Nephron progenitor cell (in vitro differentiated cells): ENCODE measurements around the gene MRC1.

Source experiments
- DNase-seq: peaks from one replicate; pipeline ENCODE4 v3.0.0; 2021
- H3K27ac Mint-ChIP-seq: 2 replicates; pipeline ENCODE4 v1.8.0; 2021; ENCODE audit warnings: mild to moderate bottlenecking, moderate library complexity, mixed read lengths
- H3K27me3 Mint-ChIP-seq: 2 replicates; pipeline ENCODE4 v1.8.0; 2021; ENCODE audit warnings: mild to moderate bottlenecking, low read depth, mixed read lengths; ENCODE audit not compliant: poor library complexity
- H3K36me3 Mint-ChIP-seq: 2 replicates; pipeline ENCODE4 v1.8.0; 2021; ENCODE audit warnings: low read depth, mixed read lengths
- H3K4me1 Mint-ChIP-seq: 2 replicates; pipeline ENCODE4 v1.8.0; 2021; ENCODE audit warnings: mixed read lengths
- H3K4me3 Mint-ChIP-seq: 2 replicates; pipeline ENCODE4 v1.8.0; 2021; ENCODE audit warnings: mild to moderate bottlenecking, moderate library complexity, mixed read lengths
- H3K9me3 Mint-ChIP-seq: 2 replicates; pipeline ENCODE4 v1.8.0; 2021; ENCODE audit warnings: mild to moderate bottlenecking, moderate library complexity, mixed read lengths
- TF ChIP-seq, protein P1 (sequence below): fragments of 200-600 bp; sonication (generic); IDR thresholded peaks from 2 replicates; pipeline ENCODE4 v1.5.0; 2021; ENCODE audit warnings: antibody characterized with exemption

Gene MRC1

GRCh38 chr10:17958049-17958448 is 148.9 kb downstream of the MRC1 start:
- DNase-seq: no peak
- no peak overlapping the region for H3K27ac Mint-ChIP-seq
- H3K27me3 Mint-ChIP-seq: peaks cover 6% of the 10 kb centered on the region
- TF ChIP-seq, protein P1, sequence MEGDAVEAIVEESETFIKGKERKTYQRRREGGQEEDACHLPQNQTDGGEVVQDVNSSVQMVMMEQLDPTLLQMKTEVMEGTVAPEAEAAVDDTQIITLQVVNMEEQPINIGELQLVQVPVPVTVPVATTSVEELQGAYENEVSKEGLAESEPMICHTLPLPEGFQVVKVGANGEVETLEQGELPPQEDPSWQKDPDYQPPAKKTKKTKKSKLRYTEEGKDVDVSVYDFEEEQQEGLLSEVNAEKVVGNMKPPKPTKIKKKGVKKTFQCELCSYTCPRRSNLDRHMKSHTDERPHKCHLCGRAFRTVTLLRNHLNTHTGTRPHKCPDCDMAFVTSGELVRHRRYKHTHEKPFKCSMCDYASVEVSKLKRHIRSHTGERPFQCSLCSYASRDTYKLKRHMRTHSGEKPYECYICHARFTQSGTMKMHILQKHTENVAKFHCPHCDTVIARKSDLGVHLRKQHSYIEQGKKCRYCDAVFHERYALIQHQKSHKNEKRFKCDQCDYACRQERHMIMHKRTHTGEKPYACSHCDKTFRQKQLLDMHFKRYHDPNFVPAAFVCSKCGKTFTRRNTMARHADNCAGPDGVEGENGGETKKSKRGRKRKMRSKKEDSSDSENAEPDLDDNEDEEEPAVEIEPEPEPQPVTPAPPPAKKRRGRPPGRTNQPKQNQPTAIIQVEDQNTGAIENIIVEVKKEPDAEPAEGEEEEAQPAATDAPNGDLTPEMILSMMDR: no peak
- peaks cover 14% of the 10 kb centered on the region for H3K9me3 Mint-ChIP-seq
- peaks cover 5% of the 10 kb centered on the region for H3K4me1 Mint-ChIP-seq
- H3K36me3 Mint-ChIP-seq: no peaks in the 10 kb centered on the region
- H3K4me3 Mint-ChIP-seq: no peak overlapping the region

DNA sequence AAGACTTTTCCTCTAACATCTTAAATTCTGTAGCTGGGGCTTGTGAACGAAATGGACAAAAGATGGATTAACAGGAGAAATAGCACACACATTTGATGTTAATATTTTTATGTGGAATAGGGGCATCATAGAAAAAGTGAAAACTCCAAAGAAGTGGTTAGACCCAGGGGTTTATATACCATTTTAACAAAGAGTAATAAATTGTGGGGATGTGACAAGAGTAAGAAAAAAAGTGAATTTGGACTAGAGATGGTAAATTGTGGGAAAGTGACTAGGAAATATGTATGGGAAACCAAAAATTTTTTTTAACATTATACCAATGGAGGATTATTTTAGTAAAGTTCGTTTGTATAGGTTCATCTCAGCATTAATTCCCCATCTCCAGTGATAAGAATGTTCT is 150.7 kb downstream of the MRC1 start:
- Mint-ChIP-seq H3K27me3 (peaks cover 2% of the 10 kb centered on the region), H3K36me3 (no peaks in the 10 kb centered on the region), H3K9me3 (peaks cover 14% of the 10 kb centered on the region), H3K4me1 (no peaks in the 10 kb centered on the region), H3K27ac (no peak overlapping the region), H3K4me3 (no peak overlapping the region)
- TF ChIP-seq, protein P1: no peak
- DNase-seq: no peak
